Stimulated activated CD4-positive, alpha-beta T cell treated with anti-CD3 and anti-CD28 coated beads, TNF-alpha, amount 100 ng/mL, for 4 hours (primary cell): ENCODE data around the gene TP63.

Source experiments
- DNase-seq, 3 experiments: peaks; one replicate each; pipeline ENCODE4 v3.0.0-alpha.2; 2020; ENCODE audit warnings: low read depth in 3 of 3

TP63 gene

DNA sequence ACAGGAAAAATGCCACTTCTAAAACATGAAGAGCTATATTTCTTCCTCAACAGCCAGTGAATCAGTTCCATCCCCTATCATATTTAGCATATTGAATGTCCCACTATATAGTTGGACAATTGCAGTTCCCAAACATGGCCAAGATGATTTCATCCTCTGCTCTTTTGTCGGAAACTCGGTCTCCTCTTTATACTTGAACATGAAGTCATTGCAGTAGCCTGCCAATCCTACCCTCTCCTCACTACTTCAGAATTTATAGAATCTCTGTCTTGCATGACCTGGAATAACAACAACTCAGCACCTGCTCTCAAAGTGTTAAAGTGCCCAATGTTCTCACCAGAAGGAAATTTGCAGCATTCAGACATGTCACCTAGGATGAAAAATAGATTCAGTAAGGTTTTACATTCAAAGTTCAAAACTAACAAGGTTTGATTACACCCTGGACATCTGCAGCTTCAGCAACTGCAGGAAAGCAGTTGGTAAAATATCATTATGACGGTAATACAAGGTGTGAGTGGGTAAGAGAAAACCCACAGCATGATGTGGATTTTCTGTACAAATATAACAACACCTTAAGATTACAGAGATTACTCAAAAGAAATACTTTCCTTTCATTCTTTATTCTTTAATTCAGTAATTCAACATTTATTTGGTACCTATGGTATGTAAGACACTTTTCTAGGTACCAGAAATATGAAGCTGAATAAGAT is 52.5 kb downstream of the TP63 start:
- no peak for DNase-seq

GRCh38 chr3:189684317-189684716 is 53.1 kb downstream of the TP63 start:
- DNase-seq: no peak

DNA sequence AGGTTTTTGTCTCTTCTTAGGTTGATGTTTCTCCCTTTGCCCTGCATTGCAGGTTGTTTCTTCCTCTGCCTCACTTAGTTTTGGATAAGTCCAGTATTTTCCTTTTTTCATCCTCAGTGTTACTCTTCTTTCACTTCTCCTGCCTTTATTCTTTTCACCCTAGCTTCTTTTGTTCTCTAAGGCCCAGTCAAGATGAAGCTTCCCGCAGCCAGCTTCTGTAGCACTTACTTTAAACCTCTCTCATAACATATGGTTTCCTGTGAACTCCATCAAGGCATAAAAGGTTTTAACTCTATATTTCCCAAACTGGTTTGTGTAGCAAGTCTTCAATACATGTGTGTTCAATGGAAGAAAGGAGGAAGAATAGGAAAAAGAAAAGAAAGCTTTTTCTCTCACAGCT is 54.1 kb downstream of the TP63 start:
- DNase-seq: no peak

DNA sequence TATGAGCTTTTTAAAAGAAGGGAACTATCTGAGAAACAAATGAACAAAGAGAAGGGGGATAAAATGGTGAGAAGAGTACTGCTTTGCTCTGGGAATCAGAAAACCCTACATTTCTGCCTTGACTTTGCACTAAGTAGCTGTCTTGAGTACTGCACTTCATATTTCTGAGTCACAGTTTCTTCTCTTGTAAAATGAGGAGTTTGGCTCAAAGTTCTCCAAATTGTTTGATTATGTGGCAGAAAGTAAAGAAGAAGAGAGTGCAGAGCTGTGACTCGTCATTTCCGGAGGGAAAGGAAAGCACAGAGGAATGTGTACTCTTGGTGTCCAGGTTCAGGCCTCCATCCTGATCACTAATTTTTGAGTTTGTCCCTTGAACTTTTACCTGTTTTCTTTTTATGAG is 54.7 kb downstream of the TP63 start:
- no peak for DNase-seq

DNA sequence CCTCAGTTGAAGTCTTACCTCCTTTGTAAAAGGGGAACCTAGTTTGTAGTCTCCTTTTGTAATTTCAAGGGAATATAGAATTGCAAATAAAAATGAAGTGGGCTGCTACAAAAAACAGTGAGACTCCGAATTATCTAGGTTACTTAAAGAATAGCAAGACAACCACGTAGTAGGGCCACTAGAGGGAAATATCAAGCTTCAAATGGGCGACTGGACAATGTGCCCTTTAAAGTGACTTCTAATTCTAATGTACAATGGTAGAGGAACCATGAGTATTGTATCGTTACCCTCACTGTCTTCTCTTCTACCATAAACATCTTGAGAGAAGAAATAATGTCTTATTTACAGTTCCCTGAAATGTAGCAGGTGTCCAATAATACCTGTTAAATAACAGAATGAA is 56.3 kb downstream of the TP63 start:
- DNase-seq: no peak

DNA sequence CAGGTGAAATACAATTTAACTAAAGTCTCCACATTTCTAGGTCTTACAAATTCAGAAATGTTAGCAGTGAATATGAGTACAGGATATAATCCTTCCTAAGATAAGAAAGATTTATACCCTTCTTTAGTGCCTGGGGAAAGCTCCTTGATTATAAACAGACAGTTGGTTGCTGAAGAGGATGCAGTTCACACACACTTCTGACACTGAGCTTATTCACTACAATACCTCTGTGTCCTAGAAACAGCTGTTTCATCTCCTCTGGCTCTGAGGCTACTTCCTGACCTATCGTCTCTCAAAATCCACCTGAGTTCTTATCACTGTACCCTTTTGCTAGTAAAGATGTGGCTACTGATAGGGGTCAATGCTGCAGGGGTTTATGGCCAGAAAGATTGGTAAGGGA is 57.1 kb downstream of the TP63 start:
- no peak for DNase-seq

DNA sequence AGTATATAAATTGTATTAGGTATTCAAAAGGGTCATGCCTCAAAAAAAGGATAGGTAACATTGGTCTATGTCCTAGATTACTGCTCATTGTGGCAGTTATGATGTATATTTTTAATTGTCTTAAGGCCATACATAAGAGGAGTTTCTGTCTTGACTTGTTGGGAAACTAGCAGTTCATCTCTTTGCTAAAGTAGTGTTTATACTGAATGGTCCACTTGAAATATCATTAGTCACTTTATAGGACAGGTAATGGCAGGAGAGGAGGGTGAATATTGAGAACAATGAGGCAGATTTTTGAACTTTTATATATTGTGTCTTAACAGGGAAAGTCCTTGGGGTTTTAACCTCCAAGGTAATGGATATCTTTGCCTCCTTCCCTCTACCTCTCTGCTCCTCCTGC is 58.4 kb downstream of the TP63 start:
- no peak for DNase-seq

GRCh38 chr3:189690237-189690636 is 59.0 kb downstream of the TP63 start:
- no peak for DNase-seq

DNA sequence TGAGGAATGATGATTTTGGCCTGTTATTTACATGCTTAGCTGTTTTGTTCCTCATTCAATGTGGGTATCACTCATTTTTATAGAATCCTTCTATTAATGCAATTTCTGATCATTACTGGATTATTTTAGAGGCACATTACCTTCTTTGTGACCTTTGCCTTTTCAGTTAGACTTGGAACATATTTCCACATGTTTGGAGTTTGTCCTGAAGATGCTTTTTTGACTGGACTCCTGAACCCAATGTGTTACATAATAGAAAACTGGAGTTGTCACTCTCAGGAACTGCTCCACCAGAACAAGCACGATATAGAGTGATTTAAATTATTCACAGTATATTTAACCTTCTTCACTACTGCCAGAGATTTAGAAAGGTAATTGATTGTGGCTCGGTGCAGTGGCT is 59.5 kb downstream of the TP63 start:
- no peak for DNase-seq

GRCh38 chr3:189695400-189695799 is 64.2 kb downstream of the TP63 start:
- DNase-seq: no peak

- DNase-seq: no peak
These were observed 67.6 kb downstream of the TP63 start for GRCh38 chr3:189698811-189699210.

GRCh38 chr3:189699885-189700284 is 68.7 kb downstream of the TP63 start:
- no peak for DNase-seq

GRCh38 chr3:189702066-189702646 is 71.0 kb downstream of the TP63 start:
- no peak for DNase-seq

GRCh38 chr3:189703865-189704264 is 72.7 kb downstream of the TP63 start:
- no peak for DNase-seq

GRCh38 chr3:189708375-189708774 is 77.2 kb downstream of the TP63 start:
- DNase-seq: no peak

DNA sequence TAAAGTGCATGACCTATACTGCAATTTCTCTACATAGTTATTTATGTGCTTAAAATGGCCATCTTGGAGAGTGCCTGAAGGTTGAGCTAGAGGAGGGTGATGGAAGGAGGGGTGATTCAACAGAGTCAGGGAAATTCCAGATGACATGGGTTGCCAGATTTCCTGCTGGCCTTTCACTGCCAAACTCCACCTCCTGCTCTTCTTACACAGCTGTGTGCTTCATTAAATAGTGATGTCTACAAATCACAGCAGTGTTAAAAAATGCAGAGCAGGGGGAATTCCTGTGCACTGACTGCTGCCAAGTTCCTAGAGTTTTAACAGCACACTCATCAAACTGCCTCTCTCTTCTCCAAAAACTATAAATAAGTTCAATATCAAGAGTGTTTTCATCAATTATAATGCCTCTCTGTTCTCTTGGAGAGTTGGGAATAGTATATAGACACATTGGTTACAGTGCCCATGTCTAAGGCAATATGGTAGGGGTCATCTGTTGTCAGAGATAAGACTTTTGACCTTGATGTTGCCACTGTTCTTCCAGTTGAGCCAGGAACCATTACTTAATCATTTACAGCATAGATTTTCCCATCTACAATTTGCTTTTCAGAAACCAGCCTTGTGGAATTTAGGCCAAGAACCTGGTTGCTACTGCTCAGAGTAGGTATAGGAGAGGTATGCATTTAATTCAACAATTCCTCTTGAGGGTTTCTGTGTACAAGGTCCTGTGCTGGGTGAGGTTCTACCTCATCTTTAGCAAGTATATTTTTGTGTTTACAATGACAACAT is 79.6 kb downstream of the TP63 start:
- no peak for DNase-seq

GRCh38 chr3:189712906-189713483 is 81.8 kb downstream of the TP63 start:
- DNase-seq: no peak

- no peak for DNase-seq
These were observed 84.1 kb downstream of the TP63 start for GRCh38 chr3:189714991-189715961.

DNA sequence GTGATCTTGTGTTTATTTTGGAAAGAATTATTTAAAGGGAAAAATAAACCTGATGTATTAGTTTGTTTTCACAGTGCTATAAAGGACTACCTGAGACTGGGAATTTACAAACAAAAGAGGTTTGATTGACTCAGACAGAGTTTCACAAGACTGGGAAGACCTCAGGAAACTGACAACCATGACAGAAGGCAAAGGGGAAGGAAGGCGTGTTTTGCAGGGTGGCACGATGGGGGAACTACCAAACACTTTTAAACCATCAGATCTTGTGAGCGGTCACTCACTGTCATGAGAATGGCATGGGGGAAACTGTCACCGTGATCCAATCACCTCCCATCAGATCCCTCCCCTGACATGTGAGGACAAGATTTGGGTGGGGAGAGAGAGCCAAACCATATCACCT is 87.0 kb downstream of the TP63 start:
- no peak for DNase-seq

- DNase-seq: no peak
These were observed 89.7 kb downstream of the TP63 start for GRCh38 chr3:189720736-189721417.
